T-helper 2 cell treated with Interferon-gamma antibody and Interleukin-4, amounts not matched to agents 100 ng/mL and 5 ng/mL, for 36 hours (primary cell): Measurements from ENCODE around the gene DDX21. TPM values are rescaled to one million over a fixed set of nuclear protein-coding genes. Genes with fewer than 3 reads are reported as not detected.
"Not testable (repeated sequence)": the region's sequence is repeated elsewhere in the genome, so short reads cannot be mapped to it uniquely, and the experiment has no call there.

Experiments
- intact Hi-C: fragments of 100-400 bp; cut with micrococcal nuclease; formaldehyde crosslinking; loops from one replicate; pipeline ENCODE4 v1.15.1; 2023
- total RNA-seq: library from RNA; stranded (reverse); gene quantifications from 2 replicates; pipeline ENCODE4 v1.2.3, GENCODE V29; 2022

Gene DDX21
- total RNA-seq, result 107 and 109 TPM in 2 replicates

- intact Hi-C loops, result loop anchor here (1.0 to 5.0 kb wide), 10 partner anchors 33 to 624 kb away; partner anchors contain the start of genes CCAR1, DDX50, DNA2 and HNRNPH3
Measured at GRCh38 chr10:68955832-68956532, at the start of gene DDX21. TSS of gene DDX21 (plus strand) at chr10:68956170. CDS start at chr10:68956226, 56 bp downstream.

DNA sequence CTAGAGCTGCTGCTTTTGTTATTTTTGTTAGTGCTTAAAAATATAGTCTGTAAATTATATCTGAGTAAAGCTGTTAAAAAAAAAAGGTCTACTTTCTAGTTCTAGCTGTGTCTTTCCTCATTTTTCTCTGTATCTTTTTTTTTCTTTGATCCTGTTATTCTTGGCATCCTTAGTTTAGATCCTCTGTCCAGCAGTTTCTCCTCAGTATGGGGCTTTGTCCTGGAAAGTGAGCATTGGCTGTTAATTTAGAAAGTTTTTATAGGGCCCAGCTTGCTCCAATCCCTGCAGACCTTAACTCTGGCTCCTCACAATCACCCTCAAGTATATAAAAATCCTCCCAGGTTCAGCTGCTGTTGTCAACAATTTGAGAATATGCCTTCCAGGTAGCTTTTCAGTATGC, 31.4 kb upstream of the DDX21 start:
- intact Hi-C loops, result no loop called here

DNA sequence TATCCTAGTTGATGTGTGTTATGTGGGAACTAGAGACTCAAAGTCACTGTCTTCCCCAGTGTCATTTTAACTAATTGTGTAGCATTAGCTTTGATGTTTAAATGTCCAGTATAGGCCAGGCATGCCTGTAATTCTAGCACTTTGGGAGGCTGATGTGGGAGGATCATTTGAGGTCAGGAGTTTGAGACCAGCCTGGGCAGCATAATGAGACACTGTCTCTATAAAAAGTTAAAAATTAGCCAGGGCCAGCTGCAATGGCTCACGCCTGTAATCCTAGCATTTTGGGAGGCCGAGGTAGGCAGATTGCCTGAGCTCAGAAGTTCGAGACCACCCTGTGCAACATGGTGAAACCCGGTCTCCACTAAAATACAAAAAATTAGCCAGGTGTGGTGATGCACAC, 30.5 kb upstream of the DDX21 start:
- intact Hi-C loops, result no loop called here

DNA sequence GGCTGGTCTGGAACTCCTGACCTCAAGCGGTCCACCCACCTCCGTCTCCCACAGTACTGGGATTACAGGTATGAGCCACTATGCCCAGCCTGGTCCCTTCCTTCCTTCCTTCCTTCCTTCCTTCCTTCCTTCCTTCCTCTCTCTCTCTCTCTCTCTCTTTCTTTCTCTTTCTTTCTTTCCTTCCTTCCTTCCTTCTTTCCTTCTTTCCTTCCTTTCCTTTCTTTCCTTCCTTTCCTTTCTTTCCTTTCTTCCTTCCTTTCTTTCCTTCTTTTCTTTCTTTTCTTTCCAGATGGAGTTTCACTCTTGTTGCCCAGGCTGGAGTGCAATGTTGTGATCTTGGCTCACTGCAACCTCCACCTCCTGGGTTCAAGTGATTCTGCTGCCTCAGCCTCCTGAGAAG, 26.8 kb upstream of the DDX21 start:
- intact Hi-C loops, result not testable (repeated sequence)

DNA sequence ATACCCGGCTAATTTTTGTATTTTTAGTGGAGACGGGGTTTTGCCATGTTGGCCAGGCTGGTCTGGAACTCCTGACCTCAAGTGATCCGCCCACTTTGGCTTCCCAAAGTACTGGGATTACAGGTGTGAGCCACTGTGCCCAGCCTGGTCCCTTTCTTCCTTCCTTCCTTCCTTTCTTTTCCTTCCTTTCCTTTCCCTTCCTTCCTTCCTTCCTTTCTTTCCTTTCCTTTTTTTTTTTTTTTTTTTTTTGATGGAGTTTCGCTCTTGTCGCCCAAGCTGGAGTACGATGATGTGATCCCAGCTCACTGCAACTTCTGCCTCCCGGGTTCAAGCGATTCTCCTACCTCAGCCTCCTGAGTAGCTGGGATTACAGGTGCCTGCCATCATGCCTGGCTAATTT, 26.1 kb upstream of the DDX21 start:
- intact Hi-C loops, result not testable (repeated sequence)

GRCh38 chr10:68932860-68933259, 23.1 kb upstream of the DDX21 start:
- intact Hi-C loops, result not testable (repeated sequence)

- intact Hi-C loops, result no loop called here
Measured at GRCh38 chr10:68934994-68935393, 21.0 kb upstream of the DDX21 start.

DNA sequence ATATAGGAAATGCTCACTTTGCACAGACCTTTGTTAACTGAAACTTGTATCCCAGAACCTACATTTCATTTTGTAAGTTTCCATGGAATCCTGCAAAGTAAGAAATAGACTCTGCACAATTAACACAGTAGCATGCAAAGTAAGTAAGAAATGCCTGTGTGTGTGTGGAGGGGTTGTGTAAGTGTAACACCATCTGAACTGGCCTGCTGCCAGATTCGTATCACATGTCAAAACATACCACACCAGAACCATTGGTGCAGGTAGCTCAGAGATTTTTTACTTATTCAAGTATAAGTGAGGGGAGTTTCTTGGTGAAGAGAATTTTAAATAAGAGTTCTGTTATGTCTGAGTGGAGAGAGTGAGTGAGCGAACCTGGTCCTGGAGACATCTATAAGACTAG, 17.9 kb upstream of the DDX21 start:
- intact Hi-C loops, result no loop called here

GRCh38 chr10:68938884-68939283, 17.1 kb upstream of the DDX21 start:
- intact Hi-C loops, result no loop called here

- intact Hi-C loops, result not testable (repeated sequence)
Measured at GRCh38 chr10:68940917-68941316, 15.1 kb upstream of the DDX21 start.

- intact Hi-C loops, result no loop called here
Measured at GRCh38 chr10:68950598-68950997, 5.4 kb upstream of the DDX21 start.

- intact Hi-C loops, result loop anchor here (5.0 kb wide), 3 partner anchors 233 to 623 kb away; partner anchors contain the start of genes CCAR1, DNA2, HNRNPH3 and PBLD
Measured at GRCh38 chr10:68954904-68955303, 1.1 kb upstream of the DDX21 start.

DNA sequence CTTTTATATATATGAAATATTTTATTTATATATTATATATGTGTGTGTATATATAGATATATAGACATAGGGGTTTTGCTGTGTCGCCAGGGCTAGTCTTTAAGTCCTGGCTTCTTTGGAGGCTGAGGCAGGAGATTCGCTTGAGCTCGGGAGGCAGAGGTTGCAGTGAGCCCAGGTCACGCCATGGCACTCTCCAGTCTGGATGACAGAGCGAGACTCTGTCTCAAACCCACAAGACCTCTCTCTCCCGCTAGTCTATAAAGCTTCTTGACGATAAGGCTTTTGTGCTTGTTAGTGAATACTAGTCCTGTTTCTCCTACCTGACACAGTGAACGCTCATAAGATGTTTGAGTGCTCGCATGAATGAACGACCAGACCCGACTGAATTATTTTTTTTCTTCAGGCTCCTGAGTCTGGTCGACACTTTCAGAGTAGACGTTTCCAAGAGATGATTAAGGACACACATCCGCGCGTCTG, 577 bp upstream of the DDX21 start:
- intact Hi-C loops, result loop anchor here (5.0 kb wide), 3 partner anchors 233 to 623 kb away; partner anchors contain the start of genes CCAR1, DNA2, HNRNPH3 and PBLD

- intact Hi-C loops, result loop anchor here (2.0 to 5.0 kb wide), 6 partner anchors 32 to 625 kb away; partner anchors contain the start of genes CCAR1, DNA2, HNRNPH3 and KIFBP
Measured at GRCh38 chr10:68957284-68957615, 1.3 kb downstream of the DDX21 start.

DNA sequence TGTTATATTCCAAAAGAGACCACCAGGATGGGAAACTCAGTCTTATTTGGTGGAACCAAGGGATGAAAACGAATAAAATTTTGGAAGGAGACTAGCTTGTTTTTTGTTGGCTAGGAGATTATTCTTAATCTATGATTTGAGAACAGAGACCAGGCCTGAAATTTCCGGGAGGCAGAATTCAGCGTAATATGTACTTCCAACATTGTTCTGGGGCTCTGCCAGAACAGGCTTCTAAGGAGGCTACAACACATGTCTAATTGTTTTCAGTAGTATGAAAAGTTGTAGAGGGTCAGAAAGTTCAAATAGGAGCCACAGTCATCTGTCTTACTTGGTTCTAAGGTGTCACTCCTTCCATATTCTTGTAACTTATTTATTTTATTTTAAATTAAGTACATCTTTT, 1.7 kb downstream of the DDX21 start:
- intact Hi-C loops, result loop anchor here (2.0 to 5.0 kb wide), 6 partner anchors 31 to 625 kb away; partner anchors contain the start of genes CCAR1, DNA2, HNRNPH3 and KIFBP

DNA sequence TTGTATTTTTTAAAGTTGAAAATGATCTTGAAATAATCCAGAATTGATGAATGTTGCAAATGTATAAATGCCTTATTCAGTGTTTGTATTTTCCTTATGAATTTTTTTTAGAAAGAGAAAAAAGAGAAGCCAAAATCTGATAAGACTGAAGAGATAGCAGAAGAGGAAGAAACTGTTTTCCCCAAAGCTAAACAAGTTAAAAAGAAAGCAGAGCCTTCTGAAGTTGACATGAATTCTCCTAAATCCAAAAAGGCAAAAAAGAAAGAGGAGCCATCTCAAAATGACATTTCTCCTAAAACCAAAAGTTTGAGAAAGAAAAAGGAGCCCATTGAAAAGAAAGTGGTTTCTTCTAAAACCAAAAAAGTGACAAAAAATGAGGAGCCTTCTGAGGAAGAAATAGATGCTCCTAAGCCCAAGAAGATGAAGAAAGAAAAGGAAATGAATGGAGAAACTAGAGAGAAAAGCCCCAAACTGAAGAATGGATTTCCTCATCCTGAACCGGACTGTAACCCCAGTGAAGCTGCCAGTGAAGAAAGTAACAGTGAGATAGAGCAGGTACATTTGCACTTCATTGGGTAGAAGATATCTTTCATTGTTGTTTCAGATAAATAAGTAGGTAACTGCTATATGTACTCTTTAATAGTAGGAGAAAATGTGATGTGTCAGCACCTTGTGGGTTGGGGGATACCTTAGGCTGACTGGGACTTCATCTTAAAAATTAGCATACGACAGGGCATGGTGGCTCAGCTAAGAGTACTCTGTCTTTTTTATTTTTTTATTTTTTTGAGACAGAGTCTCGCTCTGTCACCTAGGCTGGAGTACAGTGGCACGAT, 3.9 kb downstream of the DDX21 start:
- intact Hi-C loops, result loop anchor here (5.0 kb wide), 3 partner anchors 238 to 628 kb away; partner anchors contain the start of genes CCAR1, DNA2, HNRNPH3 and PBLD

DNA sequence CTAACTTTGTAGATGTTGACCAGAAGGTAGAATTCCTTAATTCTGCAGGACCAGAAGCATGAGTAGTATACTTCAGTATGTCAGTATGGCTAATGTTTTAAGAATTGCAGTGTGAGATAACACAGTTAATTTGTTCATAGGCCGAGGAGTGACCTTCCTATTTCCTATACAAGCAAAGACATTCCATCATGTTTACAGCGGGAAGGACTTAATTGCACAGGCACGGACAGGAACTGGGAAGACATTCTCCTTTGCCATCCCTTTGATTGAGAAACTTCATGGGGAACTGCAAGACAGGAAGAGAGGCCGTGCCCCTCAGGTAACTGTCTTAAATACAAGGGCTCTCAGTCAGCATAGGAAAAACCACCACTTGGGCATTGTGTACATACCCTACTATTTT, 7.2 kb downstream of the DDX21 start:
- intact Hi-C loops, result no loop called here

DNA sequence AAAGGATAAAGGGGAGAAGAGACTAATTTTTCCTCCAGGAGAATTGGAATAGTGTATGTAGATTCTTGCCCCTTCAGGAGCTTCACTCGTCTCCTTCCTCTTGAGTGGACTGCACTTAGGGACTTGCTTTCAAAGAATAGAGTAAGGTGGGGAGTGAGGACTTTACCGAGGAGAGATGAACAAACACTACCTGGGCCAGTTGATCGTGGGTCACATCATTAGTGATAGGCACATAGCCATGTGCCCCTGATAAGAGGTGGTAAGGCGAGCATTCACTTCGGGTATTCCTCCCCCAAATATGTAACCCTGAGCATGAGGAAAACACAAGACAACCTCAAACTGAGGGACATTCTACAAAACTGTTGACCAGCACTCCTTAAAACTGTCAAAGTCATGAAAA, 18.0 kb downstream of the DDX21 start:
- intact Hi-C loops, result no loop called here

DNA sequence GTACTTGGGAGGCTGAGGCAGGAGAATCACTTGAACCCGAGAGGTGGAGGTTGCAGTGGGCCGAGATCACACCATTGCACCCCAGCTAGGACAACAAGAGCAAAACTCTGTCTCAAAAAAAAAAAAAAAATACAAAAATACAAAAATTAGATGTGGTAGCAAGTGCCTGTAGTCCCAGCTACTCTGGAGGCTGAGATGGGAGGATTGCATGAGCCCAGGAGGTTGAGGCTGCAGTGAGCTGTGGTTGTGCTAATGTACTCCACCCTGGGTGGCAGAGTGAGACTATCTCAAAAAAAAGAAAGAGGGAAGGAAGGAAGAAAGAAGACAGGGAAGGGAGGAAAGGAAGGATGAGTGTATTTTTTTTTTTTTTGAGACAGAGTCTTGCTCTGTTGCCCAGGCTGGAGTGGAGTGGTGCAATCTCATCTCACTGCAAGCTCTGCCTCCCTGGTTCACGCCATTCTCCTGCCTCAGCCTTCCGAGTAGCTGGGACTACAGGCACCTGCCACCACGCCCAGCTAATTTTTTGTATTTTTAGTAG, 20.0 kb downstream of the DDX21 start:
- intact Hi-C loops, result not testable (repeated sequence)

GRCh38 chr10:68979738-68980137, 23.8 kb downstream of the DDX21 start:
- intact Hi-C loops, result not testable (repeated sequence)

- intact Hi-C loops, result no loop called here
Measured at GRCh38 chr10:68981074-68981473, 25.1 kb downstream of the DDX21 start.

DNA sequence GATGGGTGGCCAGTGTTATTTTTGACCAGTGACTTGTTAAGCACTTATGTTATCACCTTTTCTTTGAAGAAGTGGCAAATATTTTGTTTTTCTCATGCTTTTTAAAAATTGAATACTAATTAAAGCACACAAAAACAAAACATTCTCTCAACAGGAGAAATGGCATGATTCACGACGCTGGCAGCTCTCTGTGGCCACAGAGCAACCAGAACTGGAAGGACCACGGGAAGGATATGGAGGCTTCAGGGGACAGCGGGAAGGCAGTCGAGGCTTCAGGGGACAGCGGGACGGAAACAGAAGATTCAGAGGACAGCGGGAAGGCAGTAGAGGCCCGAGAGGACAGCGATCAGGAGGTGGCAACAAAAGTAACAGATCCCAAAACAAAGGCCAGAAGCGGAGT, 26.4 kb downstream of the DDX21 start:
- intact Hi-C loops, result no loop called here
